ENCODE data around the gene CLIC5. TPM values are rescaled to one million over a fixed set of nuclear protein-coding genes. Genes with fewer than 3 reads are reported as not detected.
A peak's percentile ranks its signal among the peaks of the same experiment; 100 is the strongest.
"Not testable (repeated sequence)": the region's sequence is repeated elsewhere in the genome, so short reads cannot be mapped to it uniquely, and the experiment has no call there.

CLIC5 gene
- total RNA-seq, 4 donors from 2014 or later = 2.8 to 6.9 (median 5.0) TPM

DNA sequence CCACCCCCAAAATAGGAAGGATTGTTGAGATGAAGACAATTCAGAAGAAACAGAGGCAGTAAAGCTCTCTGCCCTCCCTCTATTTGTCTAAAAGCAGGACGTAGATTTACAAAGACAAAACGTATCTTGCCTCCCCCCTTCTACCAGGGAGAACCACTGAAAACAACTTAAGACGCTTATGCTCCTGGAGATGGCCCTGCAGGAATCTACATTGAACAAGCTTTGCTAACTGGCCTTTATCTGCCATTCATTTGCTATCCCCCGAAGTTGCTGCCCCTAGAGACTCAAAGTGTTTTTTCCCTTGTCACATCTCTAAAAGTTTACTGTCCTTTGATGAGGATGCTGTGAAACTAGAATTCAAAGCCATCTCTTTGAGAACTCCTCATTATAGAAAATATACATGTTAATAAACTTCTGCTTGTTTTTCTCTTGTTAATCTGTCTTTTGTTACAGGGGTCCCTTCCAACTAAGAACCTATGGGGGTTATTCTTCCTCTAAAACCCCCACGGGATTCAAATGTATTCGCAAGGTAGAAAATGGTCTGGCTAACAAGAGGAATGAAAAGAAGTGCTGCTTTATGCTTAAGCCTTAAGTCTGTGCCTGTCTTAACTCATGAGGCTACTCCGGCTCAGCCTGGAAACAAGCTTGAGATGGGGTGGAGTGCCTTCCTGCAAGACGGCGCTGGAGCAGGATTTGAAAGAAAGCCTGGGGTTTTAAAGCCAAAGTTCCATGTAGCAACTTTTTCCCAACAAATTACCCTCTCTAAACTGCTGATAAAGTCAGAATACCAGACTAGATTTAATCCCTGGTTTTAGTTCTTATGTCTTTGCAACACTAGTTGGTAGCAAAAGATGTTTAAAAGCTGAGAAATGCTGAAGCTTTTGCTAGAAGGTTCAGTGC lies 88.0 kb downstream of the CLIC5 start:
- WGBS, 2 donors (ENCODE audit: low coverage in 1 of 2) = 65 to 86% methylated on average over 6 to 9 of the region's 9 CpGs
- ATAC-seq = no peak
- no peak overlapping the region for H3K27ac ChIP-seq
- no peaks in the 10 kb centered on the region for H3K9me3 ChIP-seq
- no peaks in the 10 kb centered on the region for H3K36me3 ChIP-seq
- H3K4me3 ChIP-seq = no peak overlapping the region
- no peak for TF ChIP-seq POLR2AphosphoS5 (IDR thresholded peaks at IDR 0.05)
- no peak for TF ChIP-seq POLR2A (IDR thresholded peaks at IDR 0.05)
- TF ChIP-seq, protein P1, sequence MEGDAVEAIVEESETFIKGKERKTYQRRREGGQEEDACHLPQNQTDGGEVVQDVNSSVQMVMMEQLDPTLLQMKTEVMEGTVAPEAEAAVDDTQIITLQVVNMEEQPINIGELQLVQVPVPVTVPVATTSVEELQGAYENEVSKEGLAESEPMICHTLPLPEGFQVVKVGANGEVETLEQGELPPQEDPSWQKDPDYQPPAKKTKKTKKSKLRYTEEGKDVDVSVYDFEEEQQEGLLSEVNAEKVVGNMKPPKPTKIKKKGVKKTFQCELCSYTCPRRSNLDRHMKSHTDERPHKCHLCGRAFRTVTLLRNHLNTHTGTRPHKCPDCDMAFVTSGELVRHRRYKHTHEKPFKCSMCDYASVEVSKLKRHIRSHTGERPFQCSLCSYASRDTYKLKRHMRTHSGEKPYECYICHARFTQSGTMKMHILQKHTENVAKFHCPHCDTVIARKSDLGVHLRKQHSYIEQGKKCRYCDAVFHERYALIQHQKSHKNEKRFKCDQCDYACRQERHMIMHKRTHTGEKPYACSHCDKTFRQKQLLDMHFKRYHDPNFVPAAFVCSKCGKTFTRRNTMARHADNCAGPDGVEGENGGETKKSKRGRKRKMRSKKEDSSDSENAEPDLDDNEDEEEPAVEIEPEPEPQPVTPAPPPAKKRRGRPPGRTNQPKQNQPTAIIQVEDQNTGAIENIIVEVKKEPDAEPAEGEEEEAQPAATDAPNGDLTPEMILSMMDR (IDR thresholded peaks at IDR 0.05) = no peak
- TF ChIP-seq EP300 (IDR thresholded peaks at IDR 0.05) = no peak
- peaks cover 4% of the 10 kb centered on the region for H3K27me3 ChIP-seq
- H3K4me1 ChIP-seq = peaks cover 0 to 7% (median 0%) of the 10 kb centered on the region in 3 donors

DNA sequence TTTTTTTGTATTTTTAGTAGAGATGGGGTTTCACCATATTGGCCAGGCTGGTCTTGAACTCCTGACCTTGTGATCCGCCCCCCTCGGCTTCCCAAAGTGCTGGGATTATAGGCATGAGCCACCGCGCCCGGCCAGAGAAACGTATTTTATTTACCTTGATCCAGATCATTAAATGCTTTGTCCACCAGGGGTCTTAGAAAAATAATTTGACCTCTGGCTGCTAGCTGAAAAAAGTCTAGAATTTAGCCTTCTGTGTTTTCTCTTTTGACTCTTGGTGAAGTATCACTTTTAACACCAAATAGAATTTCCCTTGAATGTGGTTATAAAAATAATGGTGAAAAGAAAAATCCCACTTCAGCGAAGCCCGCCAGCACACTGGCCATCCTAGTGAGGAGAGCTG lies 89.2 kb downstream of the CLIC5 start:
- ATAC-seq, H3K4me1 ChIP-seq, H3K4me3 ChIP-seq, H3K36me3 ChIP-seq, H3K27me3 ChIP-seq, H3K9me3 ChIP-seq, H3K27ac ChIP-seq: not testable (repeated sequence)
- 84 to 86% methylated on average over 4 to 8 of the region's 8 CpGs for WGBS, 2 donors (ENCODE audit: low coverage in 1 of 2)

- Histone ChIP-seq H3K9me3 (no peaks in the 10 kb centered on the region), H3K4me1 (no peaks in the 10 kb centered on the region), H3K4me3 (no peak overlapping the region), H3K27ac (no peak overlapping the region), H3K36me3 (no peaks in the 10 kb centered on the region), H3K27me3 (peaks cover 4% of the 10 kb centered on the region)
- TF ChIP-seq POLR2A (IDR thresholded peaks at IDR 0.05) (no peak), POLR2AphosphoS5 (IDR thresholded peaks at IDR 0.05) (no peak), EP300 (IDR thresholded peaks at IDR 0.05) (no peak)
- TF ChIP-seq, protein P1 (IDR thresholded peaks at IDR 0.05) = no peak
- no peak for ATAC-seq
- WGBS, 2 donors (ENCODE audit: low coverage in 1 of 2) = 66 to 81% methylated on average over 6 of the region's 6 CpGs
Measured at GRCh38 chr6:45924763-45925342, 90.8 kb downstream of the CLIC5 start.

DNA sequence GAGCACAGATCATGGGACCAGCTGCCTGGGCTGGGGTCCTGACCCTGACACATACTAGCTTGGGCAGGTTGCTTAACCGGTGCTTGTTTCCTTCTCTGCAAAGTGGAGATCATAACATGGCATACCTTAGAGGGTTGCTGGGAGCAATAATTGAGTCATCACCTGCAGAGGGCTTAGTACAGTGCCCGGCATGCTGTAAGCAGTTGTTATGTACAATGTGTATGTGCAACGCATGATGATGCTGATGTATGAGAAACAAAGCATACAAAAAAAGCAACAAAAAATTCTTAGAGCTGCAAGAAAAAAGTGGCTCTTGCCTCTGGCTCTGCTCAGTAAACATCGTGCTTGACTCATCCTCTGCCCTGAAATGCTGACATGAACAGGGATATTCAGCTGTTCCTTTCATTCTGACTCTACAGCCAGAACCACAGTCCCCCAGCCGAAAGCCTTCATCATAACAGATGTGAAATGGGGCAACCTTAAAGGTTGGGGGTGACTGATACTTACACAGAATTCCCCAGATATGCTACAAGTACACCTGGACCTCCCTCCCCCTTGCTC lies 91.7 kb downstream of the CLIC5 start:
- Histone ChIP-seq H3K36me3 (no peaks in the 10 kb centered on the region), H3K9me3 (no peaks in the 10 kb centered on the region), H3K4me1 (no peaks in the 10 kb centered on the region), H3K27ac (no peak overlapping the region), H3K4me3 (no peak overlapping the region), H3K27me3 (peaks cover 4% of the 10 kb centered on the region)
- TF ChIP-seq POLR2AphosphoS5 (IDR thresholded peaks at IDR 0.05) (no peak), POLR2A (IDR thresholded peaks at IDR 0.05) (no peak), EP300 (IDR thresholded peaks at IDR 0.05) (no peak)
- TF ChIP-seq, protein P1 (IDR thresholded peaks at IDR 0.05) = no peak
- WGBS, 2 donors (ENCODE audit: low coverage in 1 of 2) = 70 to 77% methylated on average over 4 to 5 of the region's 5 CpGs
- no peak for ATAC-seq

- no peak overlapping the region for H3K4me3 ChIP-seq
- H3K4me1 ChIP-seq = no peaks in the 10 kb centered on the region
- no peaks in the 10 kb centered on the region for H3K9me3 ChIP-seq
- ATAC-seq = peak; percentile 61
- TF ChIP-seq EP300 (IDR thresholded peaks at IDR 0.05) = no peak
- TF ChIP-seq, protein P1 (IDR thresholded peaks at IDR 0.05) = peak in 3 of 4 experiments; percentile 34 to 59 (median 40)
- H3K27me3 ChIP-seq = peaks cover 4% of the 10 kb centered on the region
- H3K36me3 ChIP-seq = no peaks in the 10 kb centered on the region
- no peak overlapping the region for H3K27ac ChIP-seq
- 36 to 44% methylated on average over 11 of the region's 11 CpGs for WGBS, 2 donors (ENCODE audit: low coverage in 1 of 2)
Measured at GRCh38 chr6:45922728-45923351, 92.8 kb downstream of the CLIC5 start.

All from gastroesophageal sphincter (tissue), 4 donors.